ENCODE results near the gene CIAPIN1.

Gene CIAPIN1

GRCh38 chr16:57388359-57389086 lies 58.7 kb downstream of the CIAPIN1 start:
- no peak for DNase-seq (ENCODE audit: low read depth)
- no peak for TF ChIP-seq CTCF (IDR thresholded peaks at IDR 0.05; ENCODE audit: low read length, missing control alignments)
- H3K4me3 ChIP-seq (replicated peaks; ENCODE audit: low read depth, low read length): no peak overlapping the region

GRCh38 chr16:57387598-57388354 lies 59.4 kb downstream of the CIAPIN1 start:
- no peak overlapping the region for H3K4me3 ChIP-seq (replicated peaks; ENCODE audit: low read depth, low read length)
- no peak for TF ChIP-seq CTCF (IDR thresholded peaks at IDR 0.05; ENCODE audit: low read length, missing control alignments)
- no peak for DNase-seq (ENCODE audit: low read depth)

- DNase-seq (ENCODE audit: low read depth): peak; percentile 82
- H3K4me3 ChIP-seq (replicated peaks; ENCODE audit: low read depth, low read length): no peak overlapping the region
- TF ChIP-seq CTCF (IDR thresholded peaks at IDR 0.05; ENCODE audit: low read length, missing control alignments): no peak
Observed at GRCh38 chr16:57386381-57386951, 60.7 kb downstream of the CIAPIN1 start.

- DNase-seq (ENCODE audit: low read depth): no peak
- H3K4me3 ChIP-seq (replicated peaks; ENCODE audit: low read depth, low read length): no peak overlapping the region
- TF ChIP-seq CTCF (IDR thresholded peaks at IDR 0.05; ENCODE audit: low read length, missing control alignments): no peak
Observed at GRCh38 chr16:57385083-57385482, 62.1 kb downstream of the CIAPIN1 start.

GRCh38 chr16:57384248-57385070 lies 62.7 kb downstream of the CIAPIN1 start:
- no peak for TF ChIP-seq CTCF (IDR thresholded peaks at IDR 0.05; ENCODE audit: low read length, missing control alignments)
- no peak for DNase-seq (ENCODE audit: low read depth)
- H3K4me3 ChIP-seq (replicated peaks; ENCODE audit: low read depth, low read length): no peak overlapping the region

Measured in fibroblast of pulmonary artery (primary cell).